OCI-LY1 (cell line): ENCODE results near the gene TNFAIP1.
A peak's percentile ranks its signal among the peaks of the same experiment; 100 is the strongest.

Experiments
- H2AFZ ChIP-seq: fragments of 200-600 bp; sonication (generic), shearing (Covaris generic); 2 replicates; pipeline ENCODE4 v1.6.0; 2014; ENCODE audit warnings: antibody characterized with exemption, mild to moderate bottlenecking, low read length
- H3F3A ChIP-seq: fragments of 200-600 bp; sonication (generic), shearing (Covaris generic); 2 replicates; pipeline ENCODE4 v1.6.0; 2014; ENCODE audit warnings: mild to moderate bottlenecking, antibody characterized with exemption, low read length, moderate library complexity; ENCODE audit not compliant: insufficient read depth
- H3K27ac ChIP-seq: fragments of 200-600 bp; sonication (generic); 2 replicates; pipeline ENCODE4 v1.5.1; 2014; ENCODE audit warnings: low read length, mixed run types, mild to moderate bottlenecking, low read depth; ENCODE audit not compliant: poor library complexity, severe bottlenecking
- H3K27me3 ChIP-seq: fragments of 200-600 bp; sonication (generic); 2 replicates; pipeline ENCODE4 v1.6.0; 2014; ENCODE audit warnings: antibody characterized with exemption, mild to moderate bottlenecking, low read length, moderate library complexity; ENCODE audit not compliant: insufficient read depth
- H3K36me3 ChIP-seq: fragments of 200-600 bp; sonication (generic); 2 replicates; pipeline ENCODE4 v1.6.1; 2014; ENCODE audit warnings: mild to moderate bottlenecking, antibody characterized with exemption, low read length, moderate library complexity, mixed read lengths; ENCODE audit not compliant: insufficient read depth
- H3K4me1 ChIP-seq: fragments of 200-600 bp; sonication (generic); 2 replicates; pipeline ENCODE4 v1.5.1; 2014; ENCODE audit warnings: mild to moderate bottlenecking, low read length, moderate library complexity; ENCODE audit not compliant: insufficient read depth, severe bottlenecking
- H3K4me2 ChIP-seq: fragments of 200-600 bp; sonication (generic), shearing (Covaris generic); 2 replicates; pipeline ENCODE4 v1.6.1; 2014; ENCODE audit warnings: low read length
- H3K4me3 ChIP-seq: fragments of 200-600 bp; sonication (generic); 2 replicates; pipeline ENCODE4 v1.5.1; 2014; ENCODE audit warnings: low read length, low read depth, mild to moderate bottlenecking, mixed read lengths; ENCODE audit not compliant: poor library complexity, severe bottlenecking
- H3K79me2 ChIP-seq: fragments of 200-600 bp; shearing (Covaris generic); 2 replicates; pipeline ENCODE4 v1.6.1; 2016; ENCODE audit warnings: mixed run types, low read length, mixed read lengths; ENCODE audit not compliant: insufficient read depth
- H3K9ac ChIP-seq: fragments of 200-600 bp; sonication (generic), shearing (Covaris generic); 2 replicates; pipeline ENCODE4 v1.6.1; 2014; ENCODE audit warnings: mild to moderate bottlenecking, low read length, mixed read lengths
- H3K9me2 ChIP-seq: fragments of 200-600 bp; sonication (generic), shearing (Covaris generic); 2 replicates; pipeline ENCODE4 v1.6.1; 2014; ENCODE audit warnings: low read depth, mild to moderate bottlenecking, low read length, mixed read lengths
- H3K9me3 ChIP-seq: fragments of 200-600 bp; shearing (Covaris generic); 2 replicates; pipeline ENCODE4 v1.6.1; 2014; ENCODE audit warnings: low read length, mixed read lengths
- H4K20me1 ChIP-seq: fragments of 200-600 bp; sonication (generic), shearing (Covaris generic); 2 replicates; pipeline ENCODE4 v1.6.0; 2016; ENCODE audit warnings: mild to moderate bottlenecking, low read length; ENCODE audit not compliant: insufficient read depth
- EZH2 ChIP-seq: fragments of 200-600 bp; sonication (generic), shearing (Covaris generic); IDR thresholded peaks from 2 replicates; pipeline ENCODE4 v1.8.0; 2017; ENCODE audit warnings: borderline replicate concordance, mixed run types, mild to moderate bottlenecking, antibody characterized with exemption, low read length, moderate library complexity, mixed read lengths
- TF ChIP-seq, protein P1 (sequence below): fragments of 200-600 bp; sonication (generic), shearing (Covaris generic); IDR thresholded peaks from 2 replicates; pipeline ENCODE4 v1.5.1; 2017; ENCODE audit warnings: mild to moderate bottlenecking, antibody characterized with exemption, low read length, moderate library complexity, mixed read lengths

Gene TNFAIP1

DNA sequence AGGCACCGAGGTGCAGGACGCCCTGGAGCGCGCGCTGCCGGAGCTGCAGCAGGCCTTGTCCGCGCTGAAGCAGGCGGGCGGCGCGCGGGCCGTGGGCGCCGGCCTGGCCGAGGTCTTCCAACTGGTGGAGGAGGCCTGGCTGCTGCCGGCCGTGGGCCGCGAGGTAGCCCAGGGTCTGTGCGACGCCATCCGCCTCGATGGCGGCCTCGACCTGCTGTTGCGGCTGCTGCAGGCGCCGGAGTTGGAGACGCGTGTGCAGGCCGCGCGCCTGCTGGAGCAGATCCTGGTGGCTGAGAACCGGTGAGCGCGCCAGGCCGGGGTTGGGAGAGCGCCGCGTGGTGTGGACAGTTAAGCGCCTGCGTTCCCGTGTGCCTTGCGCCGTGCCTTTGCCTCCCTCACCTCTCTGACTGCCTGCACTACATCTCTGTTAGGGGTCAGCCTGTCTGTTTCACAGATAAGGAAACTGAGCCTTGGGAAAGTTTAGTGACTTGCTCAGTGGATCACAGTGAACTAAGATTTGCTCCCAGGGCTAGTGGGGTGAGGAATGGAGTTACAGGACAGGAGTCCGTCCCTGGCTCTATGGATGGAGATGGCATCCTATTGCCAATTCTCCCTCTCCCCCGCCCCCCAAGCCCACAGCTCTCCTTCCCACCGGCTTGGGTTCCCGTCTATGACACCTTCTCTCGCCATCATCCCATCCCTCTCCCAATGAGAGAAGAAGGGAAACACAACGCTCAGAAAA, 36.8 kb downstream of the TNFAIP1 start:
- Histone ChIP-seq H3F3A (no peaks in the 10 kb centered on the region; the same call in 1 of the 2 replicates), H3K36me3 (no peaks in the 10 kb centered on the region), H3K27me3 (peaks cover 4% of the 10 kb centered on the region; the same call in 1 of the 2 replicates), H2AFZ (no peak overlapping the region), H4K20me1 (no peaks in the 10 kb centered on the region), H3K4me1 (peaks cover 15% of the 10 kb centered on the region), H3K4me2 (peak overlapping the region; percentile 69), H3K9me2 (no peaks in the 10 kb centered on the region), H3K9me3 (no peaks in the 10 kb centered on the region), H3K4me3 (peak overlapping the region; percentile 59), H3K9ac (peak overlapping the region; percentile 13; the same call in 1 of the 2 replicates), H3K79me2 (no peaks in the 10 kb centered on the region), H3K27ac (no peak overlapping the region)
- TF ChIP-seq EZH2: no peak
- TF ChIP-seq, protein P1, sequence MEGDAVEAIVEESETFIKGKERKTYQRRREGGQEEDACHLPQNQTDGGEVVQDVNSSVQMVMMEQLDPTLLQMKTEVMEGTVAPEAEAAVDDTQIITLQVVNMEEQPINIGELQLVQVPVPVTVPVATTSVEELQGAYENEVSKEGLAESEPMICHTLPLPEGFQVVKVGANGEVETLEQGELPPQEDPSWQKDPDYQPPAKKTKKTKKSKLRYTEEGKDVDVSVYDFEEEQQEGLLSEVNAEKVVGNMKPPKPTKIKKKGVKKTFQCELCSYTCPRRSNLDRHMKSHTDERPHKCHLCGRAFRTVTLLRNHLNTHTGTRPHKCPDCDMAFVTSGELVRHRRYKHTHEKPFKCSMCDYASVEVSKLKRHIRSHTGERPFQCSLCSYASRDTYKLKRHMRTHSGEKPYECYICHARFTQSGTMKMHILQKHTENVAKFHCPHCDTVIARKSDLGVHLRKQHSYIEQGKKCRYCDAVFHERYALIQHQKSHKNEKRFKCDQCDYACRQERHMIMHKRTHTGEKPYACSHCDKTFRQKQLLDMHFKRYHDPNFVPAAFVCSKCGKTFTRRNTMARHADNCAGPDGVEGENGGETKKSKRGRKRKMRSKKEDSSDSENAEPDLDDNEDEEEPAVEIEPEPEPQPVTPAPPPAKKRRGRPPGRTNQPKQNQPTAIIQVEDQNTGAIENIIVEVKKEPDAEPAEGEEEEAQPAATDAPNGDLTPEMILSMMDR: no peak

DNA sequence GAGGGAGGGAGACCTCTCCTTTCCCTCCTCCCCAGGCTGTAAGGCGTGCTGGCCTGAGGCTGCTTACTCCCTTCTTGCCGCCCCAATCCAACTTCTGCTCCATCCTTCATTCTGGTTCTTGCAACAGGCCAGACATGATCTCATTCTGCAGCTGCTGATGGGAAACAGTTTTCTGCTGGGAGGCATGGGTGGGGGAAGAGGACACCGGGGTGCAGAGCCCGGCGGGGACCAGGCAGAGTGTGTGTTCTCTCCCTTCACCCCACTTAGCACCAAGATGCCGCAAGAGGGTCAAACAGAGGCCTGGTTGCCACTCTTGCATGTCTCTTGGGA, 37.3 kb downstream of the TNFAIP1 start:
- Histone ChIP-seq H3K27ac (no peak overlapping the region), H3K4me3 (no peak overlapping the region), H3K4me2 (peak overlapping the region; percentile 69; the same call in 1 of the 2 replicates), H3K4me1 (peaks cover 15% of the 10 kb centered on the region), H3K79me2 (no peaks in the 10 kb centered on the region), H3K27me3 (peaks cover 4% of the 10 kb centered on the region; the same call in 1 of the 2 replicates), H3K9me2 (no peaks in the 10 kb centered on the region), H3K36me3 (no peaks in the 10 kb centered on the region), H3F3A (no peaks in the 10 kb centered on the region; the same call in 1 of the 2 replicates), H3K9me3 (no peaks in the 10 kb centered on the region), H4K20me1 (no peaks in the 10 kb centered on the region), H2AFZ (no peak overlapping the region), H3K9ac (no peak overlapping the region)
- TF ChIP-seq, protein P1: no peak
- TF ChIP-seq EZH2: no peak

DNA sequence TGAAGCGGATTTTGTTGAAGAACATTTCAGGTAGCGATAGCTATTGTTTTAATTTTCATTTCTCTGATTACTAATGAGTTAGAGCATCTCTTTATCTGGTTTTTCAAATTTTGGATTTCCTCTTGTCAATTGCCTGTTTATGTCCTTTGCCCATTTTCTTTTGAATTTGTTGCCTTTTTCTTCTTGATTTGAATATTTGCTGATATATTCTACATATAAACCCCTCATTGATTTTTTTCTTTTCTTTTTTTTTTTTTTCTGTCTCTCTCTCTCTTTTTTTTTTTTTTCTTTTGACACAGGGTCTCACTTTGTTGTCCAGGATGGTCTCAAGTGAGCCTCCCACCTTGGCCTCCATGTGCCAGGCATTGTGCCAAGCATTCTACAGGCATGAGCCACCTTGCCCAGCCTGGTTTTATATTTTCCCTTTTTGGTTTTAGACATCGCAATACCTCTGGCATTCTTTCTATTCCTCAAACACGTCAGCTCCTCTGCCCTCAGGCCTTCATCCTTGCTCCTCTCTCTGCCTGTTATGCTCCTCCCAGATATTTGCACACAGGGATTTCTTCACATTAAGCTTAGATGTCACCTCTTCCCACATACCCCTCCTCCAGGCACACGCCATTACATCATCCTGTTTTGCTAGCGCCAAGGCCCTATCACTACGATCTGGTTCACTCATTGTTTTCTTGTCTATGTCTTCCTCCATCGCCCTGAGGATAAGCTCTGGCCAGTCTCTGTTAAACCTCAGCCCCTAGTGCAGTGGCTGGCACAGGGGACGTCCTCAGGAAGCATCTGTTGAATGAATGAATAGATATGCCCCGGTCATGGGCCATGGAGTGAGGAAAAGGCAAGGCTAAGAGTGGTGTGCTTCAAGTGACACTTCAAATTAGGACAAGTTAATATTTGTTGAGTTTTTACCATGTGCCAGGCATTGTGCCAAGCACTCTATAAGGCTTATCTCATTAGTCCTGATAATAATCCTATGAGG, 44.5 kb downstream of the TNFAIP1 start:
- Histone ChIP-seq H3K9me2 (no peaks in the 10 kb centered on the region), H3K27me3 (peaks cover 6% of the 10 kb centered on the region; the same call in 1 of the 2 replicates), H3K9me3 (no peaks in the 10 kb centered on the region), H3K9ac (no peak overlapping the region), H3K27ac (no peak overlapping the region), H3K4me3 (no peak overlapping the region), H3K4me2 (no peak overlapping the region), H2AFZ (no peak overlapping the region), H3K4me1 (no peaks in the 10 kb centered on the region), H4K20me1 (no peaks in the 10 kb centered on the region), H3K36me3 (no peaks in the 10 kb centered on the region), H3K79me2 (no peaks in the 10 kb centered on the region), H3F3A (no peaks in the 10 kb centered on the region)
- TF ChIP-seq, protein P1: no peak
- TF ChIP-seq EZH2: no peak
